Left ventricle myocardium superior (tissue), 1 donor: ENCODE measurements around the gene DTX1. TPM values are rescaled to one million over a fixed set of nuclear protein-coding genes. Genes with fewer than 3 reads are reported as not detected.

Experiments
- ATAC-seq: fragments of 200-7000 bp; cut with Tn5 transposase; one replicate; pipeline ENCODE4 v1.9.1; 2020; ENCODE audit warnings: mild to moderate bottlenecking, moderate library complexity
- DNase-seq: peaks from one replicate; pipeline ENCODE4 v3.0.0-alpha.2; 2020
- intact Hi-C: fragments of 100-400 bp; cut with micrococcal nuclease; formaldehyde crosslinking; loops from one replicate; pipeline ENCODE4 v1.11.0; 2022
- total RNA-seq: library from RNA; stranded (reverse); fragmentation: NEBNext Ultra II Directional; extraction: Animal tissue kit (Norgen Biotek cat#: 25700); gene quantifications from one replicate; pipeline ENCODE4 v1.2.1, GENCODE V29; 2021
- donor health status: DM: no; HTN: yes; CAD: no; lungs with severe emphysema.

Gene DTX1
- total RNA-seq, 1 donor from 2014 or later: 2.4 TPM

DNA sequence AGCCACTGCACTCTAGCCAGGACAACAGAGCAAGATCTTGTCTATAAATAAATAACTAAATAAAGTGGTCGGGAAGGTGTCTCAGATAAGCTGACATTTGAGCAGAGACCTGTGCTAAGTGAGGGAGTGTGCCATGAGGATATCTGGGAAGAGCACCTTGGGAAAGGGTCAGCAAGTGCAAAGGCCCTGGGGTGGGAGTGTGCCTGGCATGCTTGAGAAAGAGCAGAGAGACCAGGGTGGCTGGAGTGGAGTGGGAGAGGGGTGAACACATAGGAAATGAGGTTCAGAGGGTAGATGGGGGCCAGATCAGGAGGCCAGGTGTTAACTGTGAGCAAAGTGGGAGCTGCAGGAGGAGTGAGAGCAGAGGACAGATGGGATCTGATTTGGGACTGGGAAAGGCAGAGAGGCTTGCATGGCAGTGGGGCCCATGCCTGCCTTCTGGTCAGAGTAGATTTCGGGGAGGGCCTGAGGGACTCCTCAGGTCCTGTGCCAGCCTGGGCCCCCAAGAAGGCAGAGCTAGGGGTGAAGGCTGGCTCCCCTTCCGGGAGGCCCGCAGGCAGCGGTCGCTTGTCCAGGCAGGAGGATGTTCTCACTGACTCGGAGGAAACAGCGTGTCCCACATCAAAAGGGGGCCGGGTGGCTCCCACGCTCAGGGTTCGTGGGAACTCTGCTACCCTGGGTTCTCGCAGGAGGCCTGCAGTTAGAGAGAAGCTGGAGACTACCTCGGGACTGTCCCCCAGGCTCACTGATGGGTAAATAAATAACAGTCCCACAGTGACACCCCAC is 32.6 kb downstream of the DTX1 start:
- ATAC-seq: no peak

DNA sequence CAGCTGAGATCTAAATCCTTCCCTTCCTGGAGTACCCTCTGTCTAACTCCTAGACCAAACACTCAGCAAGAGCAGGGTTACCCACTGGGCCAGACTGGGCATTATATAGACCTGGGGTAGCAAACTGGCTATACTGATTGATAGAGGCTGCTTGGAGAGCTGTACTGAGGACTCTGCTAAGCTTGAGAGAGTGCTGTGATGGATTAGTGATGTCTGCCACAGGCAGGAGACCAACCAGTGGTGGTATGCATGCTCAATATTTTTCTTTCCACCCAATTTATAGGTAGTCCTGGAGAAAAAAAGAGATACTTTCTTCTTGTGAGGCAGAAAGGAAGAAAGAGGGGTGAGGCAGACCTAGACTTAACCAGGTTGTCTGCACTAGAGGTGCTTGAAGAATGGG is 33.3 kb downstream of the DTX1 start:
- intact Hi-C loops: no loop called here
- ATAC-seq (no peak), DNase-seq (no peak)

More for the DNA sequence above, 32.6 kb downstream of the DTX1 start:
- DNase-seq: no peak
- intact Hi-C loops: no loop called here

DNA sequence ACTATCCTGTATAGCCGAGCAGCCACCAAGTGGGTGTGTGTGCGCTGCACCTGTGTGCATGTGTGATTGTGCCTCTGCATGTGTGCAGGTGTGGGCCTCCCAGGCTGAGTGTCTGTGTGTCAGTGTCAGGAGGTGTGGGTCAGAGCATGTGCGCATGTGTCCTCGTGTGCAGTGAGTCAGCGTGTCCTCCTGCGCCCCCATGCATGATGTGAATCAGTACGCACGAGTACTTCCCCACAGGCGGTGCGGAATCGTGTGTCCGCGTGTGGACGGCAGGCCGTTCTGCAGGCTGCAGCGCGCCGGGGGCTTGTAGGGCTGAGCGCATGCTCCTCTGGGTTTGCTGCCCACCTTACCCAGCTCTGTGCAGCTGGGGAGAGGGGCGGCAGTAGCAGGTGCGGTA is 34.2 kb downstream of the DTX1 start:
- ATAC-seq (no peak), DNase-seq (no peak)
- intact Hi-C loops: no loop called here

DNA sequence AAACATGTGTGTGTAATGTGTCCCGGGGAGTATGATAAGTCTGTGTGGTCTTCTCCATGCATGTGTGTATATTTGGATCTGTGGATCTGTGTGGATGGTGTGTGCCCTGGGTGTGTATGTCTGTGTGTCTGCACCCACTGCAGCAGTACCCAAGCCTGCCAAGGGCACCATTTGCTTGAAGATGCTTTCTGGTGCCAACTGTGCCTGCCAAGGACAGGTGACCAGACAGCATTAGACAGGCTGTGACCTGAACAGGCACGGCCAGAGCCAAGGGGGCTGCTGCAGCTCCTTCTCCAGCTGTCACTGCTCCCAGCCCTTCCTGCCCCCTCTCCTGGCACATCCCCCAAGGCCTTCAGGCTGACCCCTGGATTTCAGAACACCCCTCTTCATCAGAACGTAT is 35.0 kb downstream of the DTX1 start:
- intact Hi-C loops: no loop called here

DNA sequence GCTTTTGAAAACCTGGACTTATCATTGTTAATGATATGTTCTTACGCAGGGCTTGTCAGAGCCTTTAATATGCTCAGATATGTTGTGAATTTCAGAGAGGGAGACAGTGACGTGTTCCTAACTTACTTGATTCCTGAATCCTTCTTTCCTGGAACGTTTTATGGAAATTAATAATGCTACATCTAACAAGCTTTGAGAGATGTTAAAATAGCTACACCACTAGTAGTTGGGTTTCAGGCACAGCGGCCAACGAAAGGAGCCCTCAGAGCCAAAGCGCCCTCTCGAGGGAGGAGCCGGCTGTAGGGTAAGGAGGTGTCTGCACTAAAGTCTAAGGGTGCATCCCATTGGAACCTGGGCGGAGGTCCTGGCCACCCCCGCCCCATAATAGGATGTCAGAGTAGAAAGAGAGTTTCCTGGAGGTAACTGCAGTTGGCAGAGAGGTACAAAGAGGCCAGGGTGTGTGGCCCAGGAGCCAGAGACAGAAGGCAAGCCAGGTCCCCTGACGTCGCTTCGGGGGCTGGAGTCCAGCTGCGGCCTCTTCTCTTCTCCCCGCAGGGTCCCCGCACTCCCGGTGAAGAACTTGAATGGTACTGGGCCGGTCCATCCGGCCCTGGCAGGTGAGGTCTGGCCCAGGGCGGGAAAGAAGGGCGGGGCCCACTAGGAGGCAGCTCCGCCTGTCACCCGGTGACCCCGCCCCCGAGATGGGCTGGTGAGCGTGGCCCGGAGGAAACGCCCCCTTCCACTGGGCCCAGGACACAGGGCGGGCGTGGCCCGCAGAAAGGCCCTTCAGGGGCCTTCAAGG is 36.3 kb downstream of the DTX1 start:
- DNase-seq (peak; percentile 63), ATAC-seq (peak; percentile 62)
- intact Hi-C loops: no loop called here

More for the DNA sequence above, 35.0 kb downstream of the DTX1 start:
- DNase-seq (no peak), ATAC-seq (no peak)

DNA sequence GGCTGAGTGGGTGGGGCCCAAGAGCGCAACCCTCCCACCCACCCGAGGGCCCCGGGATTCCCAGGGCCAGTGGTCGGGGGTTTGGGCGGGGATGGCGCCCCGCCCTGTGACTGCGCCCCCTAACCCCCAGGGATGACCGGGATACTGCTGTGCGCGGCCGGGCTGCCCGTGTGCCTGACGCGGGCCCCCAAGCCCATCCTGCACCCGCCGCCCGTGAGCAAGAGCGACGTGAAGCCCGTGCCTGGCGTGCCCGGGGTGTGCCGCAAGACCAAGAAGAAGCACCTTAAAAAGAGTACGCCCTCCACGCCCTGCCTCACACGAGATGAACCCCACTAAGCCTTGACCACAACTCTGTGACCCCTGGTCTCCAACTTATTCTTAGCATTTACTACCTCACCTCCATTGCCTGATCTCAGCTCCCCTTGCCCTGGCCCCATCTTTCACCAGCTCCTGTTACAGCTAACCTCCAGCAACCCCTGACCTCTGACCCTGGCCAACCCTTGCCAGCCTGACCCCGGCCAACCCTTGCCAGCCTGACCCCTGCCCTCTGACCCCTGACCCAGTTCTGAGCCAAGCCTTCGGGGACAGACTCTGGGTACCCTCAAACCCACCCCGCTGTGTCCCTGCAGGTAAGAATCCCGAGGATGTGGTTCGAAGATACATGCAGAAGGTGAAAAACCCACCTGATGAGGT is 37.0 kb downstream of the DTX1 start:
- ATAC-seq: no peak
- intact Hi-C loops: no loop called here
- DNase-seq: no peak

DNA sequence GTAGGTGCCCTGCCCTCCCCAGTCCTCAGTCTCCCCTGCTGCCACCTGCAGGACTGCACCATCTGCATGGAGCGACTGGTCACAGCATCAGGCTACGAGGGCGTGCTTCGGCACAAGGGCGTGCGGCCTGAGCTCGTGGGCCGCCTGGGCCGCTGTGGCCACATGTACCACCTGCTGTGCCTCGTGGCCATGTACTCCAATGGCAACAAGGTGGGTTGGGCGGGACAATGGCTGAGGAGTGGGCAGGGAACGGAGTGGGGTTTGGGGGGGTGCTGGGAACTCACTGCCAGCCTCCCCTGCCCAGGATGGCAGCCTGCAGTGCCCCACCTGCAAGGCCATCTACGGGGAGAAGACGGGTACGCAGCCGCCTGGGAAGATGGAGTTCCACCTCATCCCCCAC is 38.2 kb downstream of the DTX1 start:
- DNase-seq: no peak
- ATAC-seq: no peak
- intact Hi-C loops: no loop called here

DNA sequence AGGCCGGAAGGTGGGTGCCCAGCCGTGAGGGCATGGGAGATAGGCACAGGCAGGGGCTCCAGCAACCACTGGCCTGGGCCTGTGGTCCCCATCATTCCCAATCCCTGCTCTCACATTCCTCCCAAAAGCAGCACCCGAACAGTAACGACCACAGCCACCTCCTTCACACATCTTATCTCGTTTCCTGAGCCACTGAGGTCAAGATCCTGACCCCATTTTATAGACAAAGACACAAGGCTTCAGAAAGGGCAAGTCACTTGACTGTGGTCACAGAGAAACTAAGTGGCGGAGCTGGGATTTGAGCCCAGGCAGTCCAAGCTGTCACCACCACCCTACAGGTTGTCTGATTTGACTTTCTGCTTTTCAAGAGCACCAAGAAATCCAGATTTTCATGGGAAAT is 38.9 kb downstream of the DTX1 start:
- ATAC-seq (no peak), DNase-seq (no peak)
- intact Hi-C loops: no loop called here

DNA sequence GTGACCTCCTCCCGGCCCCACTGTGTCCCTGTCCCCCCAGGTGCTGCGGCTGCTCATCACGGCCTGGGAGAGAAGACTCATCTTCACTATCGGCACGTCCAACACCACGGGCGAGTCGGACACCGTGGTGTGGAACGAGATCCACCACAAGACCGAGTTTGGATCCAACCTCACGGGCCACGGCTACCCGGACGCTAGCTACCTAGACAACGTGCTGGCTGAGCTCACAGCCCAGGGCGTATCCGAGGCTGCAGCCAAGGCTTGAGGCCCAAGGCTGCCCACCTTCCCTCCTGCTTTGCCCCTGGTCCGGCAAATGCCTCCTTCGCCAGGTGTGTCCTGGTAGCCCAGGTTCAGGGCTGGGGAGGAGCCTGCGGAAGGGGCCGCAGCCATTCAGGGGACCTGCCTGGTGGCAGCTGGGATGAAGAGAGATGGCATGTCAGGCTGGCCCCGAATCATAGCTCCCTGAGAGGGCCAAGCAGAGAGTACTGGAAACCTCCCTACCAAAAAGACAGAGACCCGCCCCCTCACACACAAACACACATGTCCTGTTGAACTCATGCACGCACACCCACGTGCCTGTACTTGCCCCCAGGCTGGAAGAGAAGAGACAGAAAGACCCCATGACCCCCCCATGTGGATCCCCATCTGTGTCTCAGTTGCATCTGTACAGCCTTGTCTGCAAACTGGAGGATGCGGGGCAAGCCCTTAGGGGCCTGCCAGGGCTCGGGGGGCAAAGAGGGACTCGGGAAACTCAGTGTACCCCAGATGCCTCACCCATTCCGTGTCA is 40.3 kb downstream of the DTX1 start:
- DNase-seq (no peak), ATAC-seq (no peak)
- intact Hi-C loops: no loop called here

DNA sequence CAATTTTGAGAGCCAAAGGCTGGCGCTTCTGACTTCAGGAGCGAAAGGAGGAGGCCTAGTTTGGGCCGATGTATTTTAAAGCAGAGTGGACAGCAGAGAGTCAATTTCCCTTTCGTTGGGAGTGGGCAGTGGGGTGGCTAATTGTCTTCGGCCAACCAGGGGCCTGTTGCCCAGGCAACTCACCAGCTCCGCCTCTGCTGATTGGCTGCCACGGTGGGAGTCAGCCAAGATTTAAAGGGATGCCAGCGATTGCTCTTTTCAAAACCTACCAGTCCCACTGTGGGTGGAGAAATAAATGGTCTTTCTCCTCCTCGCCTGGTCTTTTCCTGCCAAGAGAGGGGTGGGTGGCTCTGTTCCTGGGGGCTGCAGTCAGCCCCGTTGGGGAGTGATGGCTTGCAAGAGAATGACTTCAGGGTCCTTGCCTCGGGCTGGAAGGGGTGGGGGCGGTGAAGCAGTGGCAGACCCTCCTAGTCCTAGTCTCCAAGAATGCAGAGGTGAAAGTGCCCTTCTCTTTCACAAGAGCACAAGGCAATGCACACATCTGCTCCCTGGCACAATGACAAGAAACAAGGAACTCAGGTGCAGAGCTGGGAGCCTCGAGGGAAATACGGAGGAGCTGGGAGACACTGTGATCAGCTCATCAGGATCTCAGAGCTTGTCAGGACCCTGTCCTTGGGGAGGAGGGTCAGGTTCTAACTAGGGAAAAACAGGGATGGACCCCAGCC is 41.3 kb downstream of the DTX1 start:
- peak; percentile 68 for DNase-seq

DNA sequence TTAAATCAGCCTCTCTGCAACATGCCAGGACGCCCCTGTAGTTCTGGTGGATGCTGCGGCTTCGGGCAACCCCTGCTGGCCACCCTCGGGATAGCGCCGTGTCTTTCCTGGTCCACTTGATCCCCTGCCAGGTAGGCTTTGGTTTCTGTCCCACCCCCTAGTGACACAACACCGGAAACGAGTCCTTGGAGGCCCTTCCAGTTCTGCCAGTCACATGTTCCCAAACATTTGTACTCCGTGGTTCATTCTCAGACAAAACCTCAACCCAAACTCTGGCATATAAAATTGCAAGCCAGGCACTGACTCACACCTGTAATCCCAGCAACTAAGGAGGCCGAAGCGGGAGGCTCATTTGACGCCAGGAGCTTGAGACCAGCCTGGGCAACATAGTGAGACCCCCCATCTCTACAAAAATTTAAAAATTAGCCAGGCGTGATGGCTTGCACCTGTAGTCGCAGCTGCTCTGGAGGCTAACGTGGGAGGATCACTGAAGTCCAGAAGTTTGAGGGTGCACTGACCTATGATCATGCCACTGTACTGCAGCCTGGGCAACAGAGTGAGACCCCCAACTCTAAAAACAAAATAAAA is 42.0 kb downstream of the DTX1 start:
- intact Hi-C loops: no loop called here
- ATAC-seq (peak; percentile 85), DNase-seq (peak; percentile 84)

More for the DNA sequence above, 41.3 kb downstream of the DTX1 start:
- intact Hi-C loops: no loop called here
- peak; percentile 69 for ATAC-seq

DNA sequence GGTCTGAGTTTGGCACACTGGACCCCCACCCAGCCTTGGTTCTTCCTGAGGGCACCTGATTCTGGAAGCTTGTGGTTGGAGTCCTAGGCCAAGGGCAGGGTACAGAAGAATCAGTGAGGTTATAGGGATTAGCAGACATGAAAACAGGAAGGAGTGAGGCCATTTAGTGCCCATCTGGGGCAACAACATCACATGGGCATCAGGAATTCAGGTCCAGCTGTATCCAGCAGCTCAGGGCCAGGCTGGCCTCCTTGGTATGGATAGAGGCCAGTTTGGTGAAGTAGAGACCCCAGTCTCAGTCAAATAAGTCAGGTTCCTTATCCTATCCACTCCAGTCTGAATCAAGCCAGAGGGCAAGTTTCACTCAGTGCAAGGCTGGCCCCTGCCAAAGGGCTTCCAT is 42.8 kb downstream of the DTX1 start:
- intact Hi-C loops: no loop called here
- ATAC-seq: no peak
- no peak for DNase-seq

DNA sequence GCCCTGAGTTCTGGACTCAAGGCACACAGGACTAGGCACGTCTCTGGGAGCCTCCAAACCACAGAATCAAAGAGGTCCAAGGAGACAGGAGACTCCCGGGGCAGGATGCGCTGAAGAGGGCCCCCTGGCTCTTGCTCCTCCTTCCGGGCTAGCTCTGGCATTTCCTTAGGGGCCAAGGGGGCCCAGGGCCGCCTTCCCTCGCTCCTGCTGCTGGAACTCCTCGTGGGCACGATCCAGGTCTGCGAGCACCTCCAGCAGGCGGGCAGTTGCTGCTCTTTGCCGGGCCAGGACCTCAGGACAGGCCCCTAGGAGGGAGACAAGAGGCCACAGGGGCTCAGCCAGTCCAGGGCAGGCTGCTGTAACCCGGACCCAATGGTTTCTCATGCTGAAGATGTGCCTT is 43.2 kb downstream of the DTX1 start:
- intact Hi-C loops: no loop called here
- DNase-seq (no peak), ATAC-seq (no peak)

DNA sequence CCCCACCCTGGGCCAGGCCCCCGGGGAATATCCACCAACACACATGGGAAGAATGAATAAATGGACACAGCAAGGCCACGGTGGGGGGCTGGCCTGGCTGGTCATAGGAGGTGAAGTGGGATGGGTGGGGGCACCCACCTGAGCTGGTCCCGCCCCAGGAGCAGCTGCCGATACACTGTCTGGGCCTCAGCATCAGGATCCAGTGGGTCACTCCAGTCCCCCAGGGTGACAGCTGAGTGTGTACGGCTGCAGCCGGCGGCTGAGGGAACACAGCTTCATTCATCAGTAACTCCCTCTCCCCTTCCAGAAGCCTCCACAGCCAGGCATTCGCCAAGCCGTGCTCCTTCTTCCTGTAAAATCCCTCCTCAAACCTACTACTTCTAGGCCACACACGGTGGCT is 45.2 kb downstream of the DTX1 start:
- ATAC-seq (no peak), DNase-seq (no peak)
- intact Hi-C loops: no loop called here

DNA sequence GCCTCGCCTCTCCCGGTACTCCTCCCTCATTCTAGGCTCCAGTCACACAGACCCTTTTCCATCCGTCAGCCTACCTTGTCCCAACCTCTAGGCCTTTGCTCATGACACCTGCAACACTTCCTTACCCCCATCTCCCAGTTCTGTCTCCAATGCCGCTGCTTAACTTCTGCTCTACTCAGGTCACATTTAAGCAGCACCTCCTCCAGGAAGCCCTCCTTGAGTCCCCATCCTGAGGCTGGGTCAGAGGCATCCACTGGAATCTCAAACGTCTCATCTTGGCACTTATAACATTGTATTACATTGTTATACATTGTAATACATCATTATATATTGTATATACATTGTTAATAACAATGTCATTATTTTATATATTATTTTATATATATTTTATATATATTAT is 46.3 kb downstream of the DTX1 start:
- no peak for ATAC-seq
- no peak for DNase-seq
- intact Hi-C loops: no loop called here

DNA sequence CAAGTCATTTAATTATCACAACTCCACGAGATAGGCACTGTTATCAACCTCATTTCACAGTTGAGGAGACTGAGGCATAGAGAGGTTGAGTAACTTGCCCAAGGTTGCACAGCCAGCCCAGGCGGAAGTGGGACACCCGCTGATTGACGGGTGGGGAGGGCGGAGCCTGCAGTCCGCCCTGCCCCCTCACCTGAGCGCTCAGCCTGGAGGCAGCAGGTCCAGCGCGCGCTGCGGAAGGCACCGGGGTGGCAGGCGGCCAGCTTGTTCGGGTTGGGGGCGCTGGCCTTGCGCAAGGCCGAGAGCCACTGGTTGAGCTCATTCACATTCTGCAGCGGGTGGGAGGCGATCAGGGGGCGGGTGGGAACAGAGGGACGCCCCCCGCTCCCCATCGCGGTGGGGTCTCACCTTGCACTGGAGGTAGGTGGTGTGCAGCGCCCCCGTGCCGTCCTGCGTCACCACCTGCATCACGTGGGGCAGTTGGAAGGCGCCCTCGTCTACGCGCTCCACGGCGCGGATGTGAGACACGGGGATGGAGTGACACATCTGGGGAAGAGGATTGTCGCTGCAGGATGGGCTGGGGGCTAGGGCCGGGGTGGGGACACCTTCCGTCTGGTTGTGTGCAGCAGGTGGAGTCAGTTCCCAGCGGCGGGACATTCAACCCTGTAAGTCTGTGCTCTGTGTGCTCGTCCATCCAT is 47.4 kb downstream of the DTX1 start:
- intact Hi-C loops: no loop called here
- no peak for DNase-seq
- ATAC-seq: no peak

DNA sequence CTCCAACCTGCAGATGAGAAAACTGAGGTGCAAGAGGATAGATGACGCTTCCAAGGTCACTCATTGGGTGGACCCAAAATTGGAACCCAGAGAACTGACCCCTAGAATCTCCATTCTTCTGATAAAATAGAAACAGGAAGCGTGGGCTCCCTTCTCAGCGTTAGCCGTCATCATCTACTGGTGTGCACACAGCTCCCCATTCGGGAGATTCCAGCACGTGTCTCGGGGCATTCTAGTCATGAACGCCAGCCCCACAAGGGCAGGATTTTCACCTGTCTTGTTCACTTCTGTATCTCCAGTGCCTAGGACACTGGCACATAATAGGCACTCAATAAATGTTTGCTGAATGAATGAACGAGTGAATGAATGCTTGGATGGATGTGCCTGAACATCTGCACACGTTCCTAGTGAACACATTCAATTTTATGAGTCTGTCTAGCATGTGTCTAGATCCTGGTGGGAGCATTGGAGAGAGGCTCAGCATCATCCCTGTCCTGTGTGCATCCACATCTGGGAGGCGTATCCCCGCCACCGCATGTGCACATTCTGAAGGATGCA is 48.5 kb downstream of the DTX1 start:
- ATAC-seq: no peak
- intact Hi-C loops: no loop called here
- DNase-seq: no peak
